DMS 273 treated with DMSO at 0.1 percent for 48 hours (cell line): ENCODE data around the gene MDK.

Experiments
- DNase-seq: peaks from one replicate; lab custom pipeline; 2025; lab: John Stamatoyannopoulos, UW

MDK gene

DNA sequence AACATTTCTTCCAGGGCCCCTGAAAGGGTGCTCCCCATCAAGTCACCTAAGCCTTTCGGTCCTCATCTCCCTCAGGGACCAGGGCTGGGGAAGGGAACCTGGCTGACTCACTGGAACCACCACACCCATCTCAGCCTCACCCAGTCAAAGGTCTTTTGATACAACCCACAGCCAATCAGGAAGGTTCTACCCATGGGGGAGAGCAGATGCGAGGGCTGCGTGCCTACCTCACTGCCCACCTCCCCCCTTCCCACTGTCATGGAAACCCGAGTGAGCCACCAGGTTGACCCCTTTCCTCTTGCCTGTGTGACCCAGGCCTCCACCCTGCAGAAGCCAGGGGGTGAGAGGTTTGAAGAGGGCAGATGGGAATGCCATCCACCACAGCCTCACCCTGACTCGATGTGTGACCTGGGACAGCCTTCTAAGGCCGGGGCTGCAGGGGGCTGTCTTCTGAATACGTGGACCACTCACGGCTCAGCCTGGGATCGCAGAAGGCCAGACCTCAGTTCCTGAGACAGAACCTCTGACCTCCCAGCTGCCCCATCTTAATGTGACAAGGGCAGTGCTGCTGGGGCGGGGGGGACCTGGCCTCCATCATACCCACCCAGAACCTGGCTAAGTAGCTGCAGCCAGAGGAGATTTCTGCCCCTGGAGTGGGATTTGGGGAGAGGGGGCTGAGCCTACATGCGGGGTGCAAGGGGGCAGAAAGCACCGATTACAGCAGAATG lies 2.7 kb downstream of the MDK start:
- no peak for DNase-seq

- DNase-seq = no peak
Measured at GRCh38 chr11:46385169-46386004, 3.9 kb downstream of the MDK start.

GRCh38 chr11:46386005-46386578 lies 4.6 kb downstream of the MDK start:
- DNase-seq = no peak

- no peak for DNase-seq
Measured at GRCh38 chr11:46386674-46387073, 5.2 kb downstream of the MDK start.

- no peak for DNase-seq
Measured at GRCh38 chr11:46387456-46387855, 6.0 kb downstream of the MDK start.

DNA sequence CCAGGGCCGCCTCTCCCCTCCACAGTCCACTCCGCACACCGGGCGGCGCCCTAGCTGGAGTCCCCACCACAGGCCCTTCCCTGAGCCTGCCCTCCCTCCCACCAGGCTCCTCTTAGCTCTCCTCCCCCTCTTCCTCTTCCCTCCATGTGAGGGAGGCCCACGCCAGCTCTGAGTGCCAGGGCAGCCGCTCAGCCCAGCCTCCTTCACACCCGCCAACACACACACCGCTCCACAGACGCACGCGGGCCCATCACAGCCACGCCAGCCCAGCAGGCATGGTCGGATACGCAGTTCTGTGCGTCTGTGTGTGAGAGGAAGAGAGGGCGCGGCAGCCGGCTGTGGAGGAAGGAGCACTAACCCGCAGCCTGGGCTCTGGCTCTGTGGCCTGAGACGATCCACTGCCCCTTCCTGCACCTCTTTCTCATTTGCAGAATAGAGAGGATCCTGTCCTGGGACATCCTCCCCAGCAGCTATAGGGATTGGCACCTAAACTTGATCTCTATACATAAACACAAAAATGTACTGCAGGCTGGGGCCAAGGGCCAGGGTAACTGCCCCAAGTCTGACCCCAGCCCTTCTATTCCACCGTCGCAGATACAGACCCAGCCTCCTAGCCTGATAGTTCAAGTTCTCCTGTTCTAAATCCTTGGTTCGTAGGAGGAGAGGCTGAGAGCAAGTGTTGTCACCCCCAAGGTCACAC lies 6.6 kb downstream of the MDK start:
- DNase-seq = no peak

- no peak for DNase-seq
Measured at GRCh38 chr11:46388619-46389449, 7.4 kb downstream of the MDK start.

DNA sequence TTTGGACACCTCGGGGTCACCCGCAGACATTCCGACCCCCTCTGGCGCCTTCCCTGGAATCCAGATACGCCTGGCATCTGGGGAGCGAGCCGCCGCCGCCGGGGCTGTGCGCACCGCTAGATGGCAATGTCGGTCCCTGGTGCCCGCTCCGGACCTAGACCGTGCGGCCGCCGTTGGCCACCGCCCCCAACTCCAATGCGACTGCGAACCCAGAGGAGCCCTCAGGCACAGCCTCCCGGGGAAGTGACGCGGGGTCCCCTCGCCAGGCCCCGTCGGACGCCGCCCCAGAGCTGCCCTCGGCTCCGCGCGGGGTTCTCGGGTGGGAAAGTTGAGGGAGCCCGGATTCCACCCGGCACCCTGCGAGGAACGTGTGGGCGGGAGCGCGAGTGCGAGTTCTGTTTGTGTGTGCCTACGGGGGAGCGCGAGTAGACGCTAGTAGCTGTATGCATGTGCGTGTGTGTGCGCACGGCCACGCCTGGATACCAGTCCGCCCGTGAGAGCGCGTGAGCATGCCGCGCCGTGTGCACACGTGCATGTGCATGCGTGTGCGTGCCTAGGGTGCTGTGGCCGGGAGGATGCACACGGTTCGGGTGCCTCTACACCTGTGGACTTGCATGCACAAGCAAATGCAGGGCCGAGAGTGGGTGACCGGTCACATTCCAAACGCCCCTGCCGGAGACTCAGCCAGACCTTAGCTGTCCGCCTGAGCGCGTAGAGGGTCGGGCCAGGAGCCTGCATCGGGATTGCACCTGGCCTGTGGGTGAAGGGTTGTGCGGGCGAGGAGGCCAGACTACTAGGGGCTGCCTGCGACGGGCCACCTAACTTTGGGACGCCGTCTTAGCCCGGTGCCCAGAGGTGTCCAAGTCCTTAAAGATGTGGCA lies 8.2 kb downstream of the MDK start:
- peak; percentile 11 for DNase-seq

DNA sequence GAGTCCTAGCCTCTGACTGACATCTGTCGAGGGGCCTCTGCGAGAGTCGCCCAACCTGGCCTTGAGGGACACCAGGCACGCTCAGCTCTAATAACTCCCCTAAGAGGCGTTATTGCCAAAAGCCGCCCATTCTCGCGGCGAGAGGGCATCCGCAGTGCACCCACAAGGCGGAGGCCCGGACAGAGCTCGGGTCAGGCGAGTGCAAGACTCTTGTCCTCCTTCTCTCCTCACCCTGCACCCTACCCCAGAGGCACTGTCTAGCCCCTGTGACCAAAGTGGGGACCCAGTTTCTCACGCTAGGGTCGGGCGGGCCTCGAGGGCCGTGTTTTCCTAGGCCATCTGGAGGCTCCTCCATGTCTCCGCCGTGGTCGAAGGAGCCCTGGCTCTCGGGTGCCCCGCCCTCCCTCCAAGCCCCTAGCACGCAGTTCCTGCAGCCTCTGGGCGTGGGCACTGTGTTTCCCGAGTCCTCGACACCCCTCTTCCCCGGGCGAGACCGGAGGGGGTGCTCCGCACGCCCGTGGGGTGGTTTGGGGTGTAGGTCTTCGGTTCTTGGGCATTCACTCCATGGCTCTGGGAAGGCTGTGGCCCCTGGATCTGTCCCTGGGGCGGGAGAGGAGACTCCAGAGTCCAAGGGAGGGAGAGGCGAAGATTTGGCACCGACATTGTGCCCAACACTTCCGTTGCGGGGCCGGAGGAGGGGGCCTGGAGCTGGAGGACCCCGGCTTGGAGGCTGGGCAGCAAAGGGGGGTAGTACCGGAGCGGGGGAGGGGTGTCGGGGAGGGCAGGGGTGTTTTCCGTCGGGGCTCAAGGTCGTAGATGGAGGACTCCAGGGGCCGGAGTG lies 9.1 kb downstream of the MDK start:
- DNase-seq = no peak

- DNase-seq = no peak
Measured at GRCh38 chr11:46391186-46391577, 9.7 kb downstream of the MDK start.

DNA sequence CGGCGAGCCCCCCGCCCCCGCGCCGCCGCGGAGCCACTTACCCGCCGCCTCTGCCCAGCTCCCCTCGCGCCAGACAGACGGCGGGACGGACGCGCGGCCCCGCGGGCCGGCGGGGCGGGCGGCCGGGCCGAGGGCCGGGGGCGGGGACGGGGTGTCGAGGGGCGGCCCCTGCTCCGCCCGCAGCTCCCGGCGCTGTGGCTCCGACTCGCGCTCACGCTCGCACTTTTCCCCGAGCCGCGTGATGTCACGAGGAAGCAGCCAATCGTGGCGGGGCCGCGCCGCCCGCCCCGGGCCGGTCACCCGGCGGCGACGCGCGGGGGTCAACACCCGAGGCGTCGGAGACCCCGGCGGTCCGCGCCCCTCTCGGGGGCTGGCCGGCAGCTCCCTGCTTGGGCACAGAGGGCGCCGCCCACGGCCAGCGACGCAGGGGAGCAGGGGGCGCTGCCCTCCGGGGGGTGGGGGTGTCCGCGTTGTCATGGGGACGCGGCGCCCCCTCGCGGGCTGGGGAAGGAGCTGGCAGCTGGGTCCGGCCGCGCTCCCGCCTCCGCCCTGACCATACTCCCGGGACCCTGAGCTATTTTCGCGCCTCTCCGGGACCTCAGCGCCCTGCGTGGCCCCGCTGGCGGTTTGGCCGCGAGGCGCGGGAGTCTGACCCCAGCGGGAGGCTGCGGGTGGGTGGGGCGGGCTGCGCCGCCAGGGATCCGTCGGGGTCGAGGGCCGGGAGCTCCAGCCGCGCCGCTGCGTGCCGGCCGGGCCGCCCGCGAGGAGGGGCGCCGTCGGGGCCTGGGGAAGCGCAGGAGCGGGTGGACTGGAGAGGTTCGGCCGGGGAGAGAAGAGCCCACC lies 10.3 kb downstream of the MDK start, which contains the start of gene CHRM4:
Gene CHRM4, minus strand, starts transcription at position 199 of the 843 bp plus-strand sequence. CDS start 5,219 bp downstream, outside the sequence.
- no peak for DNase-seq

DNA sequence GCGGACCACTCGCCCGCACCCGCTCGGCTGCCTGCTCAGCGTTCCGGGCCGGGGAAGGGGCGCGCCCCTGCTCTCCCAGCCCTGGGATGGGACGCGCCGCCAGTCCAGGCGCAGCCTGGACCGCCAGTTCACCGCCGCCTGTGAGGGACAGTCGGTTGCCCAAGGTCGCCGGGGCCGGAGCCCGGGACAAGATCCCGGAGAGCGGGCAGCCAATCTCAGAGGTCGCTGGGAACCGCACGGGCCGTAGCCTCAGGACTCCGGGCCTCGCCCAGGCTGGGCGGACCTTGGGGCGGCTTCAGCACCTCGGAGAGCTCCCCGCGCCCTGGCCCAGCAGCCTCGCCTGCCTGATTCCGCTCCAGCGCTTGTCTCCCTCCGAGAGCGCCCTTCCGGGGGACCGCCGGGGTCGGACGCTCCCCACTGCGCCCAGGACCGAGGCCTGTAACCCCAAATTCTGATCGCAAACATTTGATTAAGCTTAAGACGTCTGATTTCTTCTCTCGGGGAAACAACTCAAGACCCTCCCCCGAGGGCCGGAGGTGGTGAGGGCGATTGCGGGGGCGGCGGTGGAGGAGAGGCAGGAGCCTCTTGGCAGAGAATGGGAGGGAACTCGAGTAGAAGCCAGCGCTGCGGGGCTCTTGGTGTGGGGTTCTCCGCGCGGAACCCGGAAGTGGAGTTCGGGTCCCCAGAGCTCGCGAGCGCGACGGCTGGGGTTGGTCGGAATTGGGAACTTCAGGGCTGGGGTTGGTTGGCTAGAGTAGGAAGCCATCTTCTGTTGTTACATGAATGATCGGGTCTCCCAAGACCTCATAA lies 11.2 kb downstream of the MDK start:
- DNase-seq = no peak

DNA sequence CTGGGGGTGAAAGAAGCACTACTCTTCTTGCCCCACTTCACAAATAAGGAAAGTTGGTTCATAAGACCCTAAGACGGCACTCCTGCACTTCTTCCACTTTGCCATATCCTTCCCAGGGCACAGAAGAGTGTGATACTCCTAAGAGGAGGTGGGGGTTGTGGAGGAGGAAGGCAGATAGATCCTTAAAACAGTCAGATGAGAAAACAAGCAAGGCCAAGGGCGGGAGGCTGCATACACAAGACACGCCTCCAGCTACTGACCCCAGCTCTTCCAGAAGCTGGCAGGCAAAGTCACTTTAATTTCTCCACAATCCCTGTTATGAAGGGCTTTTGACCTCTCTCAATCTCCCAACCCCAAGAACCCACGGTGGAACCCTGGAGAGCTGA lies 11.8 kb downstream of the MDK start:
- no peak for DNase-seq

DNA sequence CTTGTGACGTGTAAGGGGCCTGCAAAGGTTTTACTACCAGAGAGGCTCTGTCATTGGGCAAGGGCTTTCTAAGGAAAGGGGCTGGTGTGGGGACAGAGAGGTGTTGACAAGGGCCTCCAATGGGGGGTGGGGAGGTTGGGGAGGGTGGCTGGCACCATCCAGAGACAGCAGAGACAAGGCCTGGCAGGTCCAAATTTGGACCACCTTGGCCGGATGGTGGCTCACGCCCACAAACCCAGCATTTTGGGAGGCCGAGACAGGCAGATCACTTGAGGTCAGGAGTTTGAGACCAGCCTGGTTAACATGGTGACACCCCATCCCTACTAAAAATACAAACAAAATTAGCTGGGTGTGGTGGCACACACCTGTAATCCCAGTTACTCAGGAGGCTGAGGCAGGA lies 12.3 kb downstream of the MDK start:
- DNase-seq = no peak

GRCh38 chr11:46397526-46397925 lies 16.1 kb downstream of the MDK start:
- DNase-seq = no peak

DNA sequence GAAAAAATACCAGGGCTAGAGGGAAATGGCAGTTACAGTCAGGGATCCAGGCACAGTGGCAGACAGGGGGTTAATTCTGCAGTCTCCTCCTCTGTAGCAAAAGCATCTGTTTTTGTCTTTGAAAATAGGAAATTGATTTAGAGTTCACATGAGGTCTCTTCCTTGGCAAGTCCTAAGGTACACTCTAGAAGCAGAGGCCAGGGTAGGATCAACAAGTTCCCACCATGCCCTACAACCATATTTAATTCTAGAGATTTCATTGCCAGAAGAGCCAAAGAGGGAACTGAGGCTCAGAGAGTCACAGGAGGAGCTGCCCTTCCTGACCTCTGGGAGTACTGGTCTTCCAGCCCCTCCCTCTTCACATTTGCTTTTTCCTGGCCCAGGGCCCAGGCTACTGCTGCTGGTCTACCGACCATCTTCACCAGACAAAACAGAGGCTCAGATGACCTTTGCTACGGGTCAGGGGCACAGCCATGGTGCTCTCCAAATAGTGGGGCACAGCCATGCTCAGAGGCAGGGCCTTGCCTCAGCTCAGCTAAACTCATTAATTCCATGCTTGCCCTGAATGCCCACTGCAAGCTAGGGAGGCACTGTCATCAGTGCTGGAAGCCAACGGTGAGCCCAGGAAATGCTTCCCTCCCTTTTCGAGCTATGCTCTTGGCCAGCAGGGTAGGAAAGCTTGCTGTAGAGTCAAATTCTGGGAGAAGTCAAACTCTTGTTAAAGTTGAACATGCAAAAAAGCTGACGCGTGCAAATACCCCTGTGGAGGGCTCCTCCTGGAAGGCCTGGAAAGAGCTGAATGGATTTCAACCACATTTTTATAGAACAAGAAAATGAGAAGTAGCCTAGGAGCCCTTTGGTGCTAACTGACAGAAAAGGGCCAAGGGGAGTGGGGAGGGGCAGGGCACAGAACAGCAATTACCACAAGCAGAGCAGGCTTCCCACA lies 21.8 kb downstream of the MDK start:
- no peak for DNase-seq
